Measurements from ENCODE around the gene GOLPH3L. TPM values are rescaled to one million over a fixed set of nuclear protein-coding genes. Genes with fewer than 3 reads are reported as not detected.

Gene GOLPH3L
- total and polyA plus RNA-seq, 2 of the 13 experiments (the other 11 are each of a cell fraction or from before 2014, with no cell fraction given): 8.2 to 12.8 TPM

GRCh38 chr1:150629115-150629928, 67.6 kb downstream of the GOLPH3L start, which contains the start of gene ENSA (continued):
- peak; percentile 93 for TF ChIP-seq THAP9 (CRISPR knock-in tag; IDR thresholded peaks at IDR 0.05; ENCODE audit: borderline replicate concordance)
- TF ChIP-seq CCDC6 (CRISPR knock-in tag; IDR thresholded peaks at IDR 0.05): no peak
- TF ChIP-seq GABPA (IDR thresholded peaks at IDR 0.05; ENCODE audit: low read depth, low read length): no peak
- no peak; the same call in none of the 2 replicates for TF ChIP-seq GABPA (CRISPR knock-in tag; IDR thresholded peaks at IDR 0.05; ENCODE audit: low read depth)
- no peak for TF ChIP-seq GPN1 (CRISPR knock-in tag; IDR thresholded peaks at IDR 0.05; ENCODE audit: borderline replicate concordance)
- TF ChIP-seq DR1 (CRISPR knock-in tag; IDR thresholded peaks at IDR 0.05): no peak
- TF ChIP-seq IRF2 (CRISPR knock-in tag; IDR thresholded peaks at IDR 0.05): no peak
- no peak; the same call in 1 of the 2 replicates for TF ChIP-seq FOXA3 (CRISPR knock-in tag; IDR thresholded peaks at IDR 0.05)
- TF ChIP-seq NFIB (CRISPR knock-in tag; IDR thresholded peaks at IDR 0.05; ENCODE audit: borderline replicate concordance): no peak
- TF ChIP-seq MEIS2 (CRISPR knock-in tag; IDR thresholded peaks at IDR 0.05): 0 out of 2 replicates have a peak, but pooled peaks have one; percentile 7
- TF ChIP-seq TCF12 (IDR thresholded peaks at IDR 0.05): no peak
- TF ChIP-seq TCF12 (CRISPR knock-in tag; IDR thresholded peaks at IDR 0.05): no peak
- no peak for TF ChIP-seq XBP1 (CRISPR knock-in tag; IDR thresholded peaks at IDR 0.05)
- no peak for TF ChIP-seq IKZF4 (CRISPR knock-in tag; IDR thresholded peaks at IDR 0.05; ENCODE audit: borderline replicate concordance, low read depth, not compliant biosample characterization)
- TF ChIP-seq ZBTB43 (CRISPR knock-in tag; conservative IDR thresholded peaks at IDR 0.05): no peak
- no peak for TF ChIP-seq ZFYVE20 (CRISPR knock-in tag; IDR thresholded peaks at IDR 0.05; ENCODE audit: borderline replicate concordance, low read depth)
- no peak for TF ChIP-seq EZH2 (conservative IDR thresholded peaks at IDR 0.05; ENCODE audit: low read depth, low read length)
- no peak; the same call in 1 of the 2 replicates for TF ChIP-seq ZSCAN31 (CRISPR knock-in tag; IDR thresholded peaks at IDR 0.05; ENCODE audit: low read depth)
- TF ChIP-seq MAFF (IDR thresholded peaks at IDR 0.05; ENCODE audit: low read depth, low read length): no peak
- TF ChIP-seq ZFP36L1 (CRISPR knock-in tag; IDR thresholded peaks at IDR 0.05): no peak
- TF ChIP-seq KDM6A (CRISPR knock-in tag; IDR thresholded peaks at IDR 0.05; ENCODE audit: low read depth): no peak
- peak; percentile 48; the same call in 1 of the 2 replicates for TF ChIP-seq KDM5A (IDR thresholded peaks at IDR 0.05; ENCODE audit: borderline replicate concordance, low read length)
